Gastrocnemius medialis (tissue), 4 donors: ENCODE data around the gene ARHGAP10.

Experiments
- CTCF ChIP-seq, 5 experiments: fragments of 450-650 bp in 3 of 5; fragments of 200-600 bp in 2 of 5; sonication (generic) in 2 of 5; IDR thresholded peaks in 4 of 5; conservative IDR thresholded peaks in 1 of 5; 1 replicate in 4 of 5; 2 replicates in 1 of 5; pipeline ENCODE4 v1.5.1; 2016 to 2019; ENCODE audit warnings: antibody characterized with exemption in 5 of 5, mild to moderate bottlenecking in 3 of 5, moderate library complexity in 3 of 5
- POLR2A ChIP-seq, 2 donors: fragments of 450-650 bp; IDR thresholded peaks; one replicate each; pipeline ENCODE4 v1.6.1; 2017; ENCODE audit warnings: antibody characterized with exemption in 2 of 2, mild to moderate bottlenecking in 2 of 2, moderate library complexity in 2 of 2

- TF ChIP-seq CTCF (IDR thresholded peaks at IDR 0.05 in 4 of 5, conservative IDR thresholded peaks at IDR 0.05 in 1 of 5) (no peak), POLR2A (IDR thresholded peaks at IDR 0.05) (no peak)
Measured at GRCh38 chr4:148078061-148078460, 346.2 kb downstream of the ARHGAP10 start.
